Liver (tissue), 9 donors: Measurements from ENCODE around the gene FAM78B. TPM values are rescaled to one million over a fixed set of nuclear protein-coding genes. Genes with fewer than 3 reads are reported as not detected.

Experiments
- DNase-seq: peaks from one replicate; pipeline ENCODE4 v3.0.0-alpha.2; 2017; ENCODE audit warnings: low spot score
- H3K27ac ChIP-seq, 2 donors: one replicate each; pipeline ENCODE4 v1.7.0; 2013; ENCODE audit warnings: inconsistent platforms in 2 of 2, low read length in 2 of 2, control low read depth in 1 of 2, low read depth in 1 of 2, mild to moderate bottlenecking in 1 of 2
- H3K27me3 ChIP-seq, 4 donors: one replicate each; pipeline versions ENCODE4 v1.6.1 to v1.7.0; 2013; ENCODE audit warnings: low read length in 3 of 4, inconsistent platforms in 1 of 4, mild to moderate bottlenecking in 1 of 4, moderate library complexity in 1 of 4; ENCODE audit not compliant: control insufficient read depth in 4 of 4, insufficient read depth in 4 of 4
- H3K36me3 ChIP-seq, 4 donors: one replicate each; pipeline versions ENCODE4 v1.6.1 to v1.7.0; 2013; ENCODE audit warnings: low read length in 3 of 4, mild to moderate bottlenecking in 3 of 4, low read depth in 1 of 4, moderate library complexity in 1 of 4; ENCODE audit not compliant: control insufficient read depth in 4 of 4, insufficient read depth in 3 of 4
- H3K4me1 ChIP-seq, 4 donors: one replicate each; pipeline versions ENCODE4 v1.6.1 to v1.7.0; 2013; ENCODE audit warnings: low read length in 3 of 4, mild to moderate bottlenecking in 3 of 4, moderate library complexity in 1 of 4; ENCODE audit not compliant: control insufficient read depth in 4 of 4, insufficient read depth in 4 of 4
- H3K4me3 ChIP-seq, 3 donors: one replicate each; pipeline versions ENCODE4 v1.6.1 to v1.7.0; 2013; ENCODE audit warnings: low read length in 3 of 3, control low read depth in 1 of 3, low read depth in 1 of 3, mild to moderate bottlenecking in 1 of 3
- H3K9ac ChIP-seq, 2 donors: one replicate each; pipeline ENCODE4 v1.7.0; 2013; ENCODE audit warnings: low read length in 2 of 2, mild to moderate bottlenecking in 2 of 2, moderate library complexity in 2 of 2, control low read depth in 1 of 2, low read depth in 1 of 2
- H3K9me3 ChIP-seq, 4 donors: one replicate each; pipeline versions ENCODE4 v1.6.1 to v1.7.0; 2013; ENCODE audit warnings: low read length in 3 of 4; ENCODE audit not compliant: control insufficient read depth in 4 of 4
- ATF3 ChIP-seq: IDR thresholded peaks from 2 replicates; pipeline ENCODE4 v1.6.1; 2016; ENCODE audit warnings: antibody characterized with exemption
- CTCF ChIP-seq: fragments of 150-350 bp; IDR thresholded peaks from 2 replicates; pipeline ENCODE4 v1.5.1; 2017; ENCODE audit warnings: improper control_type of control experiment, low read depth, low read length; ENCODE audit not compliant: missing input control
- EGR1 ChIP-seq, 2 donors: IDR thresholded peaks; 2 replicates each; pipeline ENCODE4 v1.6.1; 2016 to 2018; ENCODE audit warnings: antibody characterized with exemption in 2 of 2, low read depth in 2 of 2
- FOXA1 ChIP-seq: IDR thresholded peaks from 2 replicates; pipeline ENCODE4 v1.6.1; 2016; ENCODE audit warnings: antibody characterized with exemption
- FOXA2 ChIP-seq: IDR thresholded peaks from 2 replicates; pipeline ENCODE4 v1.6.1; 2016; ENCODE audit warnings: antibody characterized with exemption
- GABPA ChIP-seq, 2 donors: IDR thresholded peaks in 1 of 2; conservative IDR thresholded peaks in 1 of 2; 2 replicates each; pipeline ENCODE4 v1.6.1; 2016; ENCODE audit warnings: antibody characterized with exemption in 2 of 2, mild to moderate bottlenecking in 1 of 2, moderate library complexity in 1 of 2
- HNF4A ChIP-seq, 2 donors: conservative IDR thresholded peaks; 2 replicates each; pipeline ENCODE4 v1.6.1; 2016; ENCODE audit warnings: antibody characterized with exemption in 2 of 2, mild to moderate bottlenecking in 2 of 2
- HNF4G ChIP-seq: IDR thresholded peaks from 2 replicates; pipeline ENCODE4 v1.6.1; 2016; ENCODE audit warnings: antibody characterized with exemption
- JUND ChIP-seq, 2 donors: IDR thresholded peaks; 2 replicates each; pipeline ENCODE4 v1.6.1; 2016; ENCODE audit warnings: antibody characterized with exemption in 2 of 2
- MAX ChIP-seq: IDR thresholded peaks from 2 replicates; pipeline ENCODE4 v1.6.1; 2016; ENCODE audit warnings: antibody characterized with exemption
- NR2F2 ChIP-seq: IDR thresholded peaks from 2 replicates; pipeline ENCODE4 v1.6.1; 2016; ENCODE audit warnings: antibody characterized with exemption
- RAD21 ChIP-seq, 2 donors: IDR thresholded peaks; 2 replicates each; pipeline ENCODE4 v1.6.1; 2016; ENCODE audit warnings: antibody characterized with exemption in 2 of 2, mild to moderate bottlenecking in 2 of 2
- REST ChIP-seq: IDR thresholded peaks from 2 replicates; pipeline ENCODE4 v1.6.1; 2016; ENCODE audit warnings: antibody characterized with exemption, mild to moderate bottlenecking
- RXRA ChIP-seq, 2 donors: IDR thresholded peaks; 2 replicates each; pipeline ENCODE4 v1.6.1; 2017 to 2018; ENCODE audit warnings: antibody characterized with exemption in 2 of 2, mild to moderate bottlenecking in 1 of 2
- SP1 ChIP-seq: IDR thresholded peaks from 2 replicates; pipeline ENCODE4 v1.6.1; 2018; ENCODE audit warnings: antibody characterized with exemption, mild to moderate bottlenecking
- TAF1 ChIP-seq: conservative IDR thresholded peaks from 2 replicates; pipeline ENCODE4 v1.6.1; 2016; ENCODE audit warnings: antibody characterized with exemption, mild to moderate bottlenecking
- YY1 ChIP-seq: IDR thresholded peaks from 2 replicates; pipeline ENCODE4 v1.6.1; 2016; ENCODE audit warnings: antibody characterized with exemption, mild to moderate bottlenecking
- ZBTB33 ChIP-seq: IDR thresholded peaks from 2 replicates; pipeline ENCODE4 v1.6.1; 2016; ENCODE audit warnings: antibody characterized with exemption
- WGBS: extraction: QIAGEN DNeasy Blood & Tissue Kit; methylation state at CpG from one replicate; pipeline ENCODE4 v1.1.7; 2013; 5-methylcytosine and 5-hydroxymethylcytosine counted together
- polyA plus RNA-seq, 2 donors: library from polyadenylated mRNA; stranded (reverse) in 1 of 2; unstranded in 1 of 2; fragments of 200-250 nt in 1 of 2; fragments of >200 nt in 1 of 2; fragmentation: Nextera tagmentation in 1 of 2; extraction: Ambion mirVana in 1 of 2; gene quantifications; one replicate each; pipeline versions ENCODE4 v1.2.1 to v1.2.3, GENCODE V29; 2013 to 2015
- total RNA-seq, 2 donors: library from RNA; depleted of rRNA; stranded (reverse); fragments of >200 nt; gene quantifications; one replicate each; pipeline ENCODE4 v1.2.3, GENCODE V29; 2014
- donor health status: healthy.
- donor health status: healthy.
- donor health status: healthy.
- donor health status: healthy.
- donor health status: healthy.

The FAM78B gene
- total and polyA plus RNA-seq, 4 donors: 0.14 to 0.92 (median 0.49) TPM

- WGBS: 30% methylated on average over 5 of the region's 5 CpGs
- TF ChIP-seq REST (no peak), MAX (no peak), RAD21 (IDR thresholded peaks at IDR 0.05) (no peak), FOXA1 (no peak), TAF1 (no peak), SP1 (no peak), FOXA2 (no peak), CTCF (no peak), RXRA (IDR thresholded peaks at IDR 0.05) (no peak), JUND (IDR thresholded peaks at IDR 0.05) (no peak), GABPA (IDR thresholded peaks at IDR 0.05 in 1 of 2, conservative IDR thresholded peaks at IDR 0.05 in 1 of 2) (no peak), HNF4A (conservative IDR thresholded peaks at IDR 0.05) (no peak), HNF4G (no peak), EGR1 (IDR thresholded peaks at IDR 0.05; ENCODE audit: low read depth in 2 of 2) (no peak), YY1 (no peak), NR2F2 (no peak), ATF3 (no peak), ZBTB33 (no peak)
- no peaks in the 10 kb centered on the region for H3K9me3 ChIP-seq
- no peak overlapping the region for H3K4me3 ChIP-seq
- H3K36me3 ChIP-seq: no peaks in the 10 kb centered on the region
- H3K27ac ChIP-seq: no peak overlapping the region
- H3K9ac ChIP-seq: no peak overlapping the region
- no peaks in the 10 kb centered on the region for H3K27me3 ChIP-seq
- DNase-seq: no peak
- H3K4me1 ChIP-seq: peaks cover 8 to 26% (median 17%) of the 10 kb centered on the region in 4 donors
Measured at GRCh38 chr1:166164646-166164994, 2.2 kb downstream of the FAM78B start.

- Histone ChIP-seq H3K27me3 (no peaks in the 10 kb centered on the region), H3K9ac (no peak overlapping the region), H3K4me3 (no peak overlapping the region), H3K36me3 (no peaks in the 10 kb centered on the region), H3K27ac (no peak overlapping the region), H3K4me1 (peaks cover 0 to 1% (median under 1%) of the 10 kb centered on the region in 4 donors), H3K9me3 (no peaks in the 10 kb centered on the region)
- 84% methylated on average over 1 of the region's 1 CpG for WGBS
- no peak for DNase-seq
- no peak for TF ChIP-seq ZBTB33
- TF ChIP-seq YY1: no peak
Measured at GRCh38 chr1:166159656-166160055, 7.1 kb downstream of the FAM78B start.
